ENCODE results near the gene GLT8D1.
"Not testable (repeated sequence)": the region's sequence is repeated elsewhere in the genome, so short reads cannot be mapped to it uniquely, and the experiment has no call there.

GLT8D1 gene

DNA sequence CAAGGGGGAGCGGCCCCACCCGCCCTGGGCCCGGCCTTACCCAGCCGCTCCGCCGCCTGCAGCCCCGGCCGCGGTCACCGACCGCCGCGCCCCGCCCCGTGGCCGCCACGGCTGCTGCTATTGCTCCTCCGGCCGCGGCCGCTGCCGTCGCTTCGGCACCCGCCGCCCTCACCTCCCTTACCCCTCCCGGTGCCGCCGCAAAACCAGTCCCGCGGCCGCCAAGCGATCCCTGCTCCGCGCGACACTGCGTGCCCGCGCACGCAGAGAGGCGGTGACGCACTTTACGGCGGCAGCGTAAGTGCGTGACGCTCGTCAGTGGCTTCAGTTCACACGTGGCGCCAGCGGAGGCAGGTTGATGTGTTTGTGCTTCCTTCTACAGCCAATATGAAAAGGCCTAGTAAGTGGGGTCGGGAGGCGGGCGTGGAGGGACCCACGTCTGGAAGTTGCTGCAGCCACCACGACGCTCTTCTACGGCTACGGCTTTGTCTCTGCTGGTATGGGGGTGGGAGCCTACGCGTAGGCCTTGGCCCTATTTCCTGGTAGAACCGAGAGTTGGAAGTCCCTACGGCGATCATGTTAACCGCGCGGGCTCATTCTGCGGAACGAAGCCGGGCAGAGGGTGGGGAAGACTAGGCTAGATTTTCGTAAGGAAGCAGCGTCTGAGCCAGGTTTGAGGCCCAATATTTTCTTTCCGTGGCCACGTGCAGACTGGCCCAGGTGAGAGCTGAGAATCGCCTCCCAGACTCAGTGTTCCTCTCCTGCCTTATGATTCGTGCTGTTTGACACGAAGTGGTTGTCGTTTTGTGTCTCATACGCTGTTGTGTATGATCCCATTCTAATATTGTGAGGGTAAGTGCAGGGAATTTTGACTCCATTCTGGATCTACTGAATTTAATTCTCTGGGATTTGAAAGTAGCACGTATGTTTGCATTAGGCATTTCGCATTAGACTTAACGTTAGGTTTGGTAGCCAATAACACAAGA, 19.6 kb downstream of the GLT8D1 start, which contains the start of the genes GNL3 and PBRM1:
TSS of gene GNL3 (plus strand) at position 324 of the 983 bp plus-strand sequence. CDS start at position 385, 61 bp downstream.
TSS of gene PBRM1 (minus strand) at position 205 of the 983 bp plus-strand sequence.
- Histone ChIP-seq H3K27me3 (ENCODE audit: control insufficient read depth, insufficient read depth, low read length) (no peaks in the 10 kb centered on the region), H3K9me3 (ENCODE audit: control insufficient read depth, low read length) (no peaks in the 10 kb centered on the region), H3K9ac (ENCODE audit: low read length) (peak within 1 kb of the TSS; percentile 78), H3K4me3 (ENCODE audit: low read length) (peak within 1 kb of the TSS; percentile 57), H3K4me1 (ENCODE audit: control insufficient read depth, insufficient read depth, low read length) (peaks cover 22% of the 10 kb centered on the region), H3K36me3 (ENCODE audit: control insufficient read depth, insufficient read depth, low read length) (peaks cover 9% of the 10 kb centered on the region)

- Histone ChIP-seq H3K4me3 (ENCODE audit: low read length) (no peak overlapping the region), H3K36me3 (ENCODE audit: control insufficient read depth, insufficient read depth, low read length) (peaks cover 9% of the 10 kb centered on the region), H3K27me3 (ENCODE audit: control insufficient read depth, insufficient read depth, low read length) (no peaks in the 10 kb centered on the region), H3K4me1 (ENCODE audit: control insufficient read depth, insufficient read depth, low read length) (peaks cover 22% of the 10 kb centered on the region), H3K9ac (ENCODE audit: low read length) (peak overlapping the region; percentile 78), H3K9me3 (ENCODE audit: control insufficient read depth, low read length) (no peaks in the 10 kb centered on the region)
These were observed 20.3 kb downstream of the GLT8D1 start for GRCh38 chr3:52685285-52685708.

GRCh38 chr3:52684184-52684583, 21.4 kb downstream of the GLT8D1 start:
- H3K27me3 ChIP-seq (ENCODE audit: control insufficient read depth, insufficient read depth, low read length): no peaks in the 10 kb centered on the region
- no peak overlapping the region for H3K4me3 ChIP-seq (ENCODE audit: low read length)
- no peaks in the 10 kb centered on the region for H3K9me3 ChIP-seq (ENCODE audit: control insufficient read depth, low read length)
- H3K9ac ChIP-seq (ENCODE audit: low read length): no peak overlapping the region
- peaks cover 23% of the 10 kb centered on the region for H3K4me1 ChIP-seq (ENCODE audit: control insufficient read depth, insufficient read depth, low read length)
- H3K36me3 ChIP-seq (ENCODE audit: control insufficient read depth, insufficient read depth, low read length): peaks cover 5% of the 10 kb centered on the region

DNA sequence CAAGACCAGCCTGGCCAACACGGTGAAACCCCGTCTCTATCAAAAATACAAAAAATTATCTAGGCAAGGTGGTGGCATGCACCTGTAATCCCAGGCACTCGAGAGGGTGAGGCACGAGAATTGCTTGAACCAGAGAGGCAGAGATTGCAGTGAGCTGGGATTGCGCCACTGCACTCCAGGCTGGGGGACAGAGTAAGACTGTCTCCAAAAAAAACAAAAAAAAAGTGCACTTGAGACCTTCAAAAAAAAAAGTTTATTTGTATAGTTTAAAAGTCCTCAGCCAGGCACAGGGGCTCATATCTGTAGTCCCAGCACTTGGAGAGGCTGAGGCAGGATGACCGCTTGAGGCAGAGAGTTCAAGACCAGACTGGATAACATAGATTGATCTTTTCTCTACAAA, 22.0 kb downstream of the GLT8D1 start:
- H3K9me3 ChIP-seq (ENCODE audit: control insufficient read depth, low read length): no peaks in the 10 kb centered on the region
- H3K36me3 ChIP-seq (ENCODE audit: control insufficient read depth, insufficient read depth, low read length): peaks cover 5% of the 10 kb centered on the region
- no peak overlapping the region for H3K4me3 ChIP-seq (ENCODE audit: low read length)
- H3K4me1 ChIP-seq (ENCODE audit: control insufficient read depth, insufficient read depth, low read length): peaks cover 23% of the 10 kb centered on the region
- H3K9ac ChIP-seq (ENCODE audit: low read length): no peak overlapping the region
- H3K27me3 ChIP-seq (ENCODE audit: control insufficient read depth, insufficient read depth, low read length): no peaks in the 10 kb centered on the region

DNA sequence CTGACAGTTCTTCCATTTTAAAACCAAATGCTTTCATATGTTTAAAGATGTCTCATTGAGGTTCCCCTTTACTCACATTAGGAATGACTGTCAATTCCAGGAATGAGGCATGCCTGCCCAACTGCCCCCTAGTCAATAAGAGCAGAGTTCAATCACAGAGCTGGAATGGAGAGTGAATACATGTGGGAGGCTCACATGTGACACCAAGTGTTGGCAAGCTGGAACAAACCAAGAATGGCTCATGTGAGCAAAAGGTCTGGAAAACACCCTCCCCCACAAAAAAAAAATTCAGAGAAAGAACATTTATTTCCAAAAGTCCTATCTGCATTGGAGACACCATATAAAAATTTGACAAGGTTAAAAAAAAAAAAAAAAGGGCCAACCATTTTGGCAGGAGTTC, 23.6 kb downstream of the GLT8D1 start:
- H3K9me3 ChIP-seq (ENCODE audit: control insufficient read depth, low read length): no peaks in the 10 kb centered on the region
- no peaks in the 10 kb centered on the region for H3K36me3 ChIP-seq (ENCODE audit: control insufficient read depth, insufficient read depth, low read length)
- no peak overlapping the region for H3K9ac ChIP-seq (ENCODE audit: low read length)
- H3K4me3 ChIP-seq (ENCODE audit: low read length): no peak overlapping the region
- H3K4me1 ChIP-seq (ENCODE audit: control insufficient read depth, insufficient read depth, low read length): peaks cover 13% of the 10 kb centered on the region
- H3K27me3 ChIP-seq (ENCODE audit: control insufficient read depth, insufficient read depth, low read length): no peaks in the 10 kb centered on the region

- Histone ChIP-seq H3K36me3 (ENCODE audit: control insufficient read depth, insufficient read depth, low read length) (no peaks in the 10 kb centered on the region), H3K9me3 (ENCODE audit: control insufficient read depth, low read length) (no peaks in the 10 kb centered on the region), H3K4me3 (ENCODE audit: low read length) (no peak overlapping the region), H3K9ac (ENCODE audit: low read length) (no peak overlapping the region), H3K27me3 (ENCODE audit: control insufficient read depth, insufficient read depth, low read length) (no peaks in the 10 kb centered on the region), H3K4me1 (ENCODE audit: control insufficient read depth, insufficient read depth, low read length) (peaks cover 9% of the 10 kb centered on the region)
These were observed 24.0 kb downstream of the GLT8D1 start for GRCh38 chr3:52681596-52681995.

GRCh38 chr3:52679811-52680210, 25.8 kb downstream of the GLT8D1 start:
- Histone ChIP-seq H3K4me3 (ENCODE audit: low read length) (no peak overlapping the region), H3K4me1 (ENCODE audit: control insufficient read depth, insufficient read depth, low read length) (peaks cover 8% of the 10 kb centered on the region), H3K9me3 (ENCODE audit: control insufficient read depth, low read length) (no peaks in the 10 kb centered on the region), H3K36me3 (ENCODE audit: control insufficient read depth, insufficient read depth, low read length) (peaks cover 8% of the 10 kb centered on the region), H3K27me3 (ENCODE audit: control insufficient read depth, insufficient read depth, low read length) (no peaks in the 10 kb centered on the region), H3K9ac (ENCODE audit: low read length) (no peak overlapping the region)

DNA sequence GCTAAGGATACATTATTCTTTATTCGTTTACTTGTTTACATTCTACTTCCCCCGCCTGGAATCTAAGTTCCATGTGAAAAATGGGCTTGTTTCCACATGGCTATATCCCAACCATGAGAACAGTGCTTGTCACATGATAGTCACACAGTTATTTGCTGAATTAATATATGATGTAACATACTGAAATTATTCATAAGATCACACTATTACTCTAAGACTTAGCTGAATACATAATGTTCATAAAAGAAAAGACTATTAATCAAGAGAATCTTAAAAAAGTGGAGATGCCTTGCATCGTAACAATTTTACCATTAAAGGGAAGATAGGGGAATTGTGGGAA, 26.4 kb downstream of the GLT8D1 start:
- peaks cover 4% of the 10 kb centered on the region for H3K4me1 ChIP-seq (ENCODE audit: control insufficient read depth, insufficient read depth, low read length)
- H3K27me3 ChIP-seq (ENCODE audit: control insufficient read depth, insufficient read depth, low read length): no peaks in the 10 kb centered on the region
- H3K9ac ChIP-seq (ENCODE audit: low read length): no peak overlapping the region
- H3K36me3 ChIP-seq (ENCODE audit: control insufficient read depth, insufficient read depth, low read length): peaks cover 8% of the 10 kb centered on the region
- no peaks in the 10 kb centered on the region for H3K9me3 ChIP-seq (ENCODE audit: control insufficient read depth, low read length)
- H3K4me3 ChIP-seq (ENCODE audit: low read length): no peak overlapping the region

DNA sequence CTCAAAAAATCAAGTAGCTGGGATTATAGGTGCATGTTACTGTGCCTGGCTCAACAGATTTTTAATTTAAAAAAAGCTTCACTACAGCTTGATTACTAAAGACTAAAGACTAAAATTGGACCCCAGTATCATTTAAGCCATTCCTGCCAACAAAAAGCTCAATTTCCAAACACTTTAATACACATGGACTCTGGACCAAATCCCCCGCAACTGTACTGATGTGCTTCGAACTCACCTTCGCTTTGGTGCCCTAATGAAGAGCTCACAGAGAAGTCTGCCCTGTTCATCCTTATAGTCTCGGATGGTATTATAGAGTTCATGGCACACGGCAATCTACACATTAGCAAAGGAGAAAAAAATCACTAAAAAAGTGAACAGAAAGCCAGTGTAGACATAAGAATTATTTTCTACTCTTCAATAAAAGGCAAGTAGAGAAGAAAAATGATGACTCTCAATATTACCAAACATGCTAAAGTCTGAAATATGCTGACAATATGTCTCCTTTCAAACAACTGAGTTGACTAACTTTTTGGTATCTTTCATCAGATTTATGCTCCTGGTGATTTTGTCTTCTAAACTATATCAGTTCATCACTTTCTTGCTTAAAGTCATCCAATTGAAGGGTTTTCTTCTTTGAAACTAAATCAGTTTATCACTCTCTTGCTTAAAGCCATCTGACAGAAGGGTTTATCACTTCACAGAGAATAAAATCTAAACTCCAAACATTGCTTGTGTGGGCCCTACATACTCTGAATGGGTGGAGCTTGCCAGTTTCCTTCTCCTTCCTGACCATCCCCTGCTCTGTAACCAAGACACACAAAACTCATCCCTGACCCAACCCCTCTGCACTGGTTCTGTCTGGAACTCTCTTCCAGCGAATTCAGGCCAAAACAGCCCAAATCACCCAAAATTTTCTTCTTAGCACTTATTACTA, 27.1 kb downstream of the GLT8D1 start:
- peaks cover 8% of the 10 kb centered on the region for H3K36me3 ChIP-seq (ENCODE audit: control insufficient read depth, insufficient read depth, low read length)
- no peaks in the 10 kb centered on the region for H3K9me3 ChIP-seq (ENCODE audit: control insufficient read depth, low read length)
- H3K9ac ChIP-seq (ENCODE audit: low read length): no peak overlapping the region
- H3K4me1 ChIP-seq (ENCODE audit: control insufficient read depth, insufficient read depth, low read length): peaks cover 4% of the 10 kb centered on the region
- H3K4me3 ChIP-seq (ENCODE audit: low read length): no peak overlapping the region
- no peaks in the 10 kb centered on the region for H3K27me3 ChIP-seq (ENCODE audit: control insufficient read depth, insufficient read depth, low read length)

- H3K27me3 ChIP-seq (ENCODE audit: control insufficient read depth, insufficient read depth, low read length); H3K4me3 ChIP-seq (ENCODE audit: low read length); H3K9ac ChIP-seq (ENCODE audit: low read length); H3K9me3 ChIP-seq (ENCODE audit: control insufficient read depth, low read length); H3K36me3 ChIP-seq (ENCODE audit: control insufficient read depth, insufficient read depth, low read length); H3K4me1 ChIP-seq (ENCODE audit: control insufficient read depth, insufficient read depth, low read length): not testable (repeated sequence)
These were observed 29.4 kb downstream of the GLT8D1 start for GRCh38 chr3:52676201-52676600.

DNA sequence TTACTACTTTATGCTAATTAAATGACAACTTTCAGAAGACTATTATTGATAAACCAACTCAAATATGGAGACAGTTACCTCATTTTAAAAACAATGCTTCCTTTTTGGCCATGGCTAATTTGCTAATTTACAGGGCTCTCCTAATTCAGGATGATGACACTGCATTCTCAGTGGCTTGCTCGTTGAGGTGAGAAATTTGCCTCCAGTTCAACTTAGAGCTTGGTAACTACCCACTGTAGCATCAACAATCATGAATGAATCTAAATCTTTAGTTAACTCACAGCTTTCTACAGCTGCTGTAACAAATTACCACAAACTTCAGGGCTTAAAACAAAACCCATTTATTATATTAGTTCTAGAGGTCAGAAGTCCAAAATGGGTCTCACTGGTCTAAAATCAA, 33.9 kb downstream of the GLT8D1 start:
- Histone ChIP-seq H3K4me3 (ENCODE audit: low read length) (no peak overlapping the region), H3K4me1 (ENCODE audit: control insufficient read depth, insufficient read depth, low read length) (no peaks in the 10 kb centered on the region), H3K36me3 (ENCODE audit: control insufficient read depth, insufficient read depth, low read length) (peaks cover 8% of the 10 kb centered on the region), H3K9ac (ENCODE audit: low read length) (no peak overlapping the region), H3K27me3 (ENCODE audit: control insufficient read depth, insufficient read depth, low read length) (no peaks in the 10 kb centered on the region), H3K9me3 (ENCODE audit: control insufficient read depth, low read length) (no peaks in the 10 kb centered on the region)

Measured in mucosa of stomach (tissue), 1 donor.